ENCODE measurements around the gene SNED1.

Gene SNED1

GRCh38 chr2:240989451-240990265 lies 8.8 kb upstream of the SNED1 start:
- CTCF ChIA-PET: interaction anchor here (0.5 to 1.2 kb wide), 2 partner anchors 75 to 940 kb away, joined by 3 to 4 read pairs; no protein-coding TSS in a partner anchor
- H3K4me3 ChIP-seq (ENCODE audit: low read depth, low read length): no peak overlapping the region
- H3K27ac ChIP-seq (ENCODE audit: extremely low read depth, low read depth, low read length): no peak overlapping the region
- H3K4me1 ChIP-seq (ENCODE audit: control insufficient read depth, insufficient read depth, low read length): peaks cover 16% of the 10 kb centered on the region
- no peaks in the 10 kb centered on the region for H3K36me3 ChIP-seq (ENCODE audit: control insufficient read depth in 2 of 2, insufficient read depth in 1 of 2, low read length in 2 of 2)
- POLR2A ChIA-PET: no interaction called here
- TF ChIP-seq ZFHX2 (tag by site-specific recombination; conservative IDR thresholded peaks at IDR 0.05): no peak
- peak; percentile 25; the same call in 1 of the 2 replicates for TF ChIP-seq CTCF (tag by site-specific recombination; IDR thresholded peaks at IDR 0.05)
- H3K9me3 ChIP-seq (ENCODE audit: control insufficient read depth, insufficient read depth, low read depth, low read length): no peaks in the 10 kb centered on the region

GRCh38 chr2:240990266-240990529 lies 8.2 kb upstream of the SNED1 start:
- TF ChIP-seq KLF10 (tag by site-specific recombination; IDR thresholded peaks at IDR 0.05) (no peak), ZNF10 (tag by site-specific recombination; IDR thresholded peaks at IDR 0.05) (no peak), ZNF335 (tag by site-specific recombination; conservative IDR thresholded peaks at IDR 0.05) (no peak), ZNF157 (tag by site-specific recombination; IDR thresholded peaks at IDR 0.05) (peak; percentile 97), OSR2 (tag by site-specific recombination; IDR thresholded peaks at IDR 0.05) (no peak), ZNF776 (tag by site-specific recombination; IDR thresholded peaks at IDR 0.05; ENCODE audit: borderline replicate concordance) (no peak), ZBTB1 (tag by site-specific recombination; IDR thresholded peaks at IDR 0.05) (no peak)
- ChIA-PET POLR2A (no interaction called here), CTCF (interaction anchor here (0.5 to 1.2 kb wide), 2 partner anchors 76 to 940 kb away, joined by 3 to 4 read pairs; no protein-coding TSS in a partner anchor)
- Histone ChIP-seq H3K27ac (ENCODE audit: extremely low read depth, low read depth, low read length) (no peak overlapping the region), H3K9me3 (ENCODE audit: control insufficient read depth, insufficient read depth, low read depth, low read length) (no peaks in the 10 kb centered on the region), H3K36me3 (ENCODE audit: control insufficient read depth in 2 of 2, insufficient read depth in 1 of 2, low read length in 2 of 2) (no peaks in the 10 kb centered on the region), H3K4me1 (ENCODE audit: control insufficient read depth, insufficient read depth, low read length) (peaks cover 16% of the 10 kb centered on the region), H3K4me3 (ENCODE audit: low read depth, low read length) (no peak overlapping the region)

DNA sequence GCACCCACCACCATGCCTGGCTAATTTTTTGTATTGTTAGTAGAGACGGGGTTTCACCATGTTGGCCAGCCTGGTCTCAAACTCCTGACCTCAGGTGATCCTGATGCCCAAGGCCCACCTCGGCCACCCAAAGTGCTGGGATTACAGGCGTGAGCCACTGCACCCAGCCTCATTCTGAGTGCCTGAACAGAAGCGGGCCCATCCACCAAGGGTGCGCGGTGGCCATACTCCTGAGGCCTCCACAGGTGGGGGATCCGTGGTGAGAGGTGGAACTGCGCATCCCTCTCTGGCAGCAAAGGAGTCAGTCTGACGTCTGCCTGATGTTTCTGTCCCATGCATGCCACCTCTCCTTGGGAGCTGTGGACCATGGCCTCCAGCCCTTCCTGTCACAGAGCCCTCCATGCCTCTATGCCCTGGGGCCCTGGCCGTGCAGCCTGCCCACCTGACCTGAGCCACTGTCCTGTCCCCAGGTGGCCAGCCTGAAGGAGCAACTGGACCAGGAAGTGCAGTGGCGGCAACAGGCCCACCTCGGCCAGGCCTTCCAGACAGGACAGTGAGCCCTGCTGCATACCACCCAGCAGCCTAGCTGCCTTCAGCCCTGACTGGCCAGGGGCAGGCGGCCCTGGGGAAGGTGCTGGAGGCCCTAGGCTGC lies 7.6 kb upstream of the SNED1 start:
- peaks cover 16% of the 10 kb centered on the region for H3K4me1 ChIP-seq (ENCODE audit: control insufficient read depth, insufficient read depth, low read length)
- H3K9me3 ChIP-seq (ENCODE audit: control insufficient read depth, insufficient read depth, low read depth, low read length): no peaks in the 10 kb centered on the region
- TF ChIP-seq TRIM28 (IDR thresholded peaks at IDR 0.05; ENCODE audit: borderline replicate concordance, low read length): no peak
- peak; percentile 43; the same call in 1 of the 2 replicates for TF ChIP-seq SCRT2 (tag by site-specific recombination; IDR thresholded peaks at IDR 0.05)
- TF ChIP-seq ZNF223 (tag by site-specific recombination; IDR thresholded peaks at IDR 0.05): no peak
- no peak for TF ChIP-seq KLF16 (tag by site-specific recombination; IDR thresholded peaks at IDR 0.05)
- H3K4me3 ChIP-seq (ENCODE audit: low read depth, low read length): no peak overlapping the region
- no peaks in the 10 kb centered on the region for H3K36me3 ChIP-seq (ENCODE audit: control insufficient read depth in 2 of 2, insufficient read depth in 1 of 2, low read length in 2 of 2)
- CTCF ChIA-PET: interaction anchor here (1.1 to 1.4 kb wide), 3 partner anchors 7 to 76 kb away, joined by 3 to 5 read pairs (median 4); no protein-coding TSS in a partner anchor
- POLR2A ChIA-PET: no interaction called here
- H3K27ac ChIP-seq (ENCODE audit: extremely low read depth, low read depth, low read length): no peak overlapping the region

DNA sequence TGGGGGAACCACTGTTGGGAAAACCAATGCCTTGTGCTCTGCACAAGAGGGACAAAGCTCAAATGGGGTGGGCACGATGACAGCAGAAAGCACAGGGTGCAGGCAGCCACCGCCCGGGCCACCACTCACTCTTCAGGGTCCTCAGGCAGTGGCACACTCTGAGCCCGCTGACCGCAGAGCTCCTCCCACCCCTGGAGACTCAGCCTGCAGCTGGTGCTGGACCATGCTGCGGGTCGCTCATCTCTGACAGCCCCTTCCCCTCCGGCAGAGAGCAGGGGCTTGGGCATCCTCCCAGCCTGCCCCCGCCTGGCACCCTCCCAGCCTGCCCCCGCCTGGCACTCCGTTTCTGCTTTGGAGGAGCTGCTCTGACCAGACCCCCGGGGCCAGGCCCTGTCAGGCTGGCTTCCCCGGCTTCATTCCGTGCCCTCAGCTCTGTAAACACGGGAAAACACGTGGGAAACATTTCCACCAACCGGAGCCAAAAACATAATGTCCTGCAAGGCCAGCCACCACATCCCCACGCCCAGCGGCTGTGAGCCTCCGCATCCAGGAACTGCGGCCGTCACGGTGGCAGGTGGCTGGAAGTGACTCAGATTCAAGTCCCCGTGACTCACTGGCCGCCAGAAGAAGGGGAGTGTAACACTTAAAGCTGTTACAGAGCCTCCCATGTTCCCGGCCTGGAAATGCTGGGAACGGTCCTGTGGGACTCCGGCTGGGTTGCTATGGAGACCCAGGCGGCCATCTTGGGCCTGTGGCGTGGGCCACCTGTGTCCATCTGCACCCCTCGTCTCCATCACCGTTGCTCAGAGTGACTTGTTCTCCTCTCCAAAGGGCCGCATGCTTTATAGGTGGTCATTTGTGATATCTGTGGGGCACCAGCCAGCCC lies 6.8 kb upstream of the SNED1 start:
- TF ChIP-seq ZNF830 (tag by site-specific recombination; IDR thresholded peaks at IDR 0.05; ENCODE audit: low read depth) (no peak), WT1 (tag by site-specific recombination; IDR thresholded peaks at IDR 0.05) (peak; percentile 33; the same call in 1 of the 2 replicates), PRDM1 (tag by site-specific recombination; IDR thresholded peaks at IDR 0.05) (no peak)
- no peaks in the 10 kb centered on the region for H3K9me3 ChIP-seq (ENCODE audit: control insufficient read depth, insufficient read depth, low read depth, low read length)
- ChIA-PET POLR2A (no interaction called here), CTCF (interaction anchor here (1.1 to 1.4 kb wide), 2 partner anchors 8 to 10 kb away, joined by 3 to 5 read pairs; no protein-coding TSS in a partner anchor)
- no peak overlapping the region; the same call in 1 of the 2 replicates for H3K27ac ChIP-seq (ENCODE audit: extremely low read depth, low read depth, low read length)
- no peaks in the 10 kb centered on the region for H3K36me3 ChIP-seq (ENCODE audit: control insufficient read depth in 2 of 2, insufficient read depth in 1 of 2, low read length in 2 of 2)
- H3K4me3 ChIP-seq (ENCODE audit: low read depth, low read length): no peak overlapping the region
- peaks cover 13% of the 10 kb centered on the region for H3K4me1 ChIP-seq (ENCODE audit: control insufficient read depth, insufficient read depth, low read length)
